ENCODE results near the gene PRM3.

DNA sequence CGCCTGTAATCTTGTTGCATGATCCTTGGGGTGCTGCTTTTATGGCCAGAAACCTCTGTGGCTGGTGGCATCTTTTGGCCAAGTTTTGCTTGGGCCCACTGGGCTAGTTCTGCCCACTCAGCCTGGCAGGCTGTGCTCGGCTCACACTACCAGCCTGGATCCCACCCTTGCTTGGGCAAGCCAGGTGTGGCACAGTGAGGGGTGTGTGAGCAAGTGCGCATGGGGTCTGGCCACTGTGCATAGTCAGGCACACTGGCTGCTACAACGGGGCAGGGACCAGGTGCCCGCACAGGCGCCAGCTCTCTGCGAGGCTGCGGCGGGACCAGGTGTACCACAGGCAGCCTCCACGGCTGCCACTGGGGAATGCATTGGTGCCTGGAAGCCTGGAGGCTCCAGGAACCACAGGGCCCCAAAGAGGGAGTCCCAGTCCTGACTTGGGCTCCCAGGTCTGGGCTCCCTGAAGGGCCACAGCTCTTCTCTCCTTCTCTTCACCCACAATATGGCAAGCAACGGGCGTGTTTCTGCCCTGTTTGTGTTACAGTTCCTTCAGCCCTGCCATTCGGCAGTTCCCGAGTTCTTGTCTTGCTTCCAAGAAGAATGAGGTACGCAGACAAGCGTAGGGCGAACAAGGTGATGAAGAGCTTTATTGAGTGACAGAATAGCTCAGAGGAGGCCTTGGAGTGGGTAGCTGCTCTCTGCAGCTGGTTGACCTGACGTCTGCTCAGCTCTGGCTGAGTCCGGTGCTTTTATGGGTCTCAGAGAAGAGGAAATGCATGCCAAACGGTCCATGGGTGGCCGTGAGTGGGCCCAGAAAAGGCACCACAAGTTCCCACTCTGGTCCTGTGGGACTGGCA is 34.4 kb upstream of the PRM3 start:
- TF ChIP-seq, protein P1, sequence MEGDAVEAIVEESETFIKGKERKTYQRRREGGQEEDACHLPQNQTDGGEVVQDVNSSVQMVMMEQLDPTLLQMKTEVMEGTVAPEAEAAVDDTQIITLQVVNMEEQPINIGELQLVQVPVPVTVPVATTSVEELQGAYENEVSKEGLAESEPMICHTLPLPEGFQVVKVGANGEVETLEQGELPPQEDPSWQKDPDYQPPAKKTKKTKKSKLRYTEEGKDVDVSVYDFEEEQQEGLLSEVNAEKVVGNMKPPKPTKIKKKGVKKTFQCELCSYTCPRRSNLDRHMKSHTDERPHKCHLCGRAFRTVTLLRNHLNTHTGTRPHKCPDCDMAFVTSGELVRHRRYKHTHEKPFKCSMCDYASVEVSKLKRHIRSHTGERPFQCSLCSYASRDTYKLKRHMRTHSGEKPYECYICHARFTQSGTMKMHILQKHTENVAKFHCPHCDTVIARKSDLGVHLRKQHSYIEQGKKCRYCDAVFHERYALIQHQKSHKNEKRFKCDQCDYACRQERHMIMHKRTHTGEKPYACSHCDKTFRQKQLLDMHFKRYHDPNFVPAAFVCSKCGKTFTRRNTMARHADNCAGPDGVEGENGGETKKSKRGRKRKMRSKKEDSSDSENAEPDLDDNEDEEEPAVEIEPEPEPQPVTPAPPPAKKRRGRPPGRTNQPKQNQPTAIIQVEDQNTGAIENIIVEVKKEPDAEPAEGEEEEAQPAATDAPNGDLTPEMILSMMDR (IDR thresholded peaks at IDR 0.05), result no peak
- no peak for TF ChIP-seq CHD2 (IDR thresholded peaks at IDR 0.05; ENCODE audit: low read length, partially characterized antibody)
- no peak for TF ChIP-seq MAFK (IDR thresholded peaks at IDR 0.05; ENCODE audit: partially characterized antibody)
- TF ChIP-seq NPAS2 (CRISPR knock-in tag; IDR thresholded peaks at IDR 0.05; ENCODE audit: borderline replicate concordance), result no peak
- TF ChIP-seq RCOR1 (IDR thresholded peaks at IDR 0.05; ENCODE audit: low read depth, low read length), result no peak
- TF ChIP-seq JUN (IDR thresholded peaks at IDR 0.05), result no peak
- no peak for TF ChIP-seq RFX5 (IDR thresholded peaks at IDR 0.05)
- no peak for TF ChIP-seq CBX8 (IDR thresholded peaks at IDR 0.05)
- TF ChIP-seq POLR2A (IDR thresholded peaks at IDR 0.05; ENCODE audit: low read length), result no peak
- TF ChIP-seq ZFP36 (IDR thresholded peaks at IDR 0.05; ENCODE audit: borderline replicate concordance, partially characterized antibody), result no peak
- no peak for TF ChIP-seq EP300 (IDR thresholded peaks at IDR 0.05)
- TF ChIP-seq CEBPB (IDR thresholded peaks at IDR 0.05), result no peak
- no peak for TF ChIP-seq JUNB (IDR thresholded peaks at IDR 0.05)

All from A549 (cell line).